Omental fat pad (tissue), 4 donors: ENCODE results near the gene SRCIN1. TPM values are rescaled to one million over a fixed set of nuclear protein-coding genes. Genes with fewer than 3 reads are reported as not detected.

Experiments used
- ATAC-seq: fragments of 150-250 bp; one replicate; pipeline ENCODE4 v1.9.1; 2016; ENCODE audit warnings: mild to moderate bottlenecking, moderate library complexity; ENCODE audit not compliant: low FRiP score
- DNase-seq: peaks from one replicate; pipeline ENCODE4 v3.0.0-alpha.2; 2019; ENCODE audit warnings: low spot score
- total RNA-seq, 4 donors: library from RNA; depleted of rRNA; stranded (reverse); fragments of >200 nt; gene quantifications; one replicate each; pipeline ENCODE4 v1.1.0, GENCODE V29; 2016
- TF ChIP-seq, protein P1 (sequence below), 3 donors: fragments of 450-650 bp; IDR thresholded peaks; one replicate each; pipeline ENCODE4 v1.5.1; 2016 to 2017; ENCODE audit warnings: antibody characterized with exemption in 3 of 3, mild to moderate bottlenecking in 3 of 3, moderate library complexity in 2 of 3

Gene SRCIN1
- total RNA-seq, 4 donors from 2014 or later: 1.2 to 5.6 (median 2.7) TPM

DNA sequence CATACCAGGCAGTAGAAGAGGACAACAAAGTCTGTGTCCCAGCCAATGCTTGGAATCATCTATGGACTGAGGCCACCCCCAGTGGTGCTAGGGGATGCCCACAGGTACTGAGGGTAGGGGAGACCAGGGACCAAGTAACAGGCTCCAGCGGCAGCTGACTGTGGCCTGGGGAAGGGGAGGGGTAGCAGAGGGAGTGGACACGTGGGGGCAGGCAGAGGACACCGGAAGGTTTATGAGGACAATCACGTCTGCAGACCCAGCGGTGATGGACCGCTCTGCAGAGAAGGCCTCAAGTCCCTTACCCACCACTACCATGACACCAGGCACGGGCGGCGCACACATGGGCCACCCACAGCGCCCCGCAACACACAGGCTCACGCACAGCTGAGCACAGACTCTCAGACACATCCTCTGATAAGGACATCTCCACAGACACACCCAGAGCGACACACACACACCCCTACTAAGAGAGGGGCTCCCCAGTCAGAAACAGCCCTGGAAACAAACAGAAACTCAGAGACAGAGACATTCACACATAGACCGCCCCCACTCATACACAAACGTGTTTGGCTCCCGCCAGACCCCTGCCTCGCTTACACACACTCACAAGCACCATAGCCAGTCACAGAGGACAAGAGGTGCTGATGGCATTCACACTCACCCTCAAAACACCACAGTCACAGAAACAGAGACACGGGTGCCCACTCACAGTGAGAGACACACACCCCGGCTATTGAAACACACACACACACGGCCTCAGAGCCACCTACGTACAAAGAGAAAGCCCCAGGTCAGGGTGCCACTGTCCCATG lies 35.8 kb downstream of the SRCIN1 start:
- ATAC-seq (no peak), DNase-seq (no peak)
- TF ChIP-seq, protein P1, sequence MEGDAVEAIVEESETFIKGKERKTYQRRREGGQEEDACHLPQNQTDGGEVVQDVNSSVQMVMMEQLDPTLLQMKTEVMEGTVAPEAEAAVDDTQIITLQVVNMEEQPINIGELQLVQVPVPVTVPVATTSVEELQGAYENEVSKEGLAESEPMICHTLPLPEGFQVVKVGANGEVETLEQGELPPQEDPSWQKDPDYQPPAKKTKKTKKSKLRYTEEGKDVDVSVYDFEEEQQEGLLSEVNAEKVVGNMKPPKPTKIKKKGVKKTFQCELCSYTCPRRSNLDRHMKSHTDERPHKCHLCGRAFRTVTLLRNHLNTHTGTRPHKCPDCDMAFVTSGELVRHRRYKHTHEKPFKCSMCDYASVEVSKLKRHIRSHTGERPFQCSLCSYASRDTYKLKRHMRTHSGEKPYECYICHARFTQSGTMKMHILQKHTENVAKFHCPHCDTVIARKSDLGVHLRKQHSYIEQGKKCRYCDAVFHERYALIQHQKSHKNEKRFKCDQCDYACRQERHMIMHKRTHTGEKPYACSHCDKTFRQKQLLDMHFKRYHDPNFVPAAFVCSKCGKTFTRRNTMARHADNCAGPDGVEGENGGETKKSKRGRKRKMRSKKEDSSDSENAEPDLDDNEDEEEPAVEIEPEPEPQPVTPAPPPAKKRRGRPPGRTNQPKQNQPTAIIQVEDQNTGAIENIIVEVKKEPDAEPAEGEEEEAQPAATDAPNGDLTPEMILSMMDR (IDR thresholded peaks at IDR 0.05): no peak

DNA sequence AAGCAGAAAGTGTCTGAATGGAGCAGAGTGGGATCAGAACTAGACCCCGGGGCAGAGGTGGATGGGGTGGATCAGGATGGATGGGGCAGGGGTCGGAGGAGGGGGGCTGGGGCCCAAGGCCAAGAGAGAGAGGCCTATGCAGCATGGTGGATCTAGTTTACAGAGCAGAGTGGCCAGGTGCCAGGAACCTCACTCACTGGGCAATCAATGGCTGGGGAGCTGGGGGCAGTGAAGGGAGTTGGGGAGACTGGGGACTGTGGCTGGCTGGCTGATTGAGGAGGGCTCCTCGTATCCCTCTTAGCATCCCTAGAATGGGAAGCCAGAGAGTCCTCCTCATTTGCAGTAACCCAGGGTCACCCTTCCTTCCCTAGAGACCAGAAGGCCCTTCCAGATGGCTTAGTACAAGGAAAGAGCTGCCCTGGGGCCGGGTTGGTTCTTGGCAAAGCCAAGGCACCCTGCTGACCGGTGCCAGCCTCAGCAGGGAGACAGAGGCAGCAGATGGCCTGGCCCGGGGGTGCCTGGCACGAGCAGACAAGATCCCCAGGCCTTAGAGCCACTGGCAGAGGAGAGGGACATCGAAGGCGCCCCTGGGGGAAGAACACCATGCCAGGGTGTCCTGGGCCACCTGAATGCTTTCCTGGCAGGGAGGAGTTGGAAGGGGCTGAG lies 36.8 kb downstream of the SRCIN1 start:
- ATAC-seq: no peak
- DNase-seq: no peak
- TF ChIP-seq, protein P1 (IDR thresholded peaks at IDR 0.05): no peak

DNA sequence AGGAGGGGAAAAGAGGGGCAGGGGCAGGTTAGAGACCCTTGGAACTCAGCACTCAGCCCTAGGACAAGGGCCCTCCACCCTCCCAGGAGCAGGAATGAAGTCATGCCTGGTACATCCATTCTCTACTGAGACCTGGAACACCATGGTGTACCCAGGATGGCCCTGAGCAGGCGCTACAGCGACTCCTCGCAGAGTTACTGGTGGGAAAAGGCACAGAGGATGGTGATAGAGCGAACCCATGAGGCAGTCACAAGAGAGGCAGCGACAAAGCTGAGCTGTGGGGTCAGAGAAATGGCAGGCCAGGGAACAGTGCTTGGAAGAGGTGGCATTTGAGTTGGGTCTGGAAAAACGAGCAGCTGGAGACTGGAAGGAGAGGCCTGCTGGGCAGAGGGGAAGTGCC lies 37.5 kb downstream of the SRCIN1 start:
- ATAC-seq: no peak
- no peak for DNase-seq
- TF ChIP-seq, protein P1 (IDR thresholded peaks at IDR 0.05): no peak

DNA sequence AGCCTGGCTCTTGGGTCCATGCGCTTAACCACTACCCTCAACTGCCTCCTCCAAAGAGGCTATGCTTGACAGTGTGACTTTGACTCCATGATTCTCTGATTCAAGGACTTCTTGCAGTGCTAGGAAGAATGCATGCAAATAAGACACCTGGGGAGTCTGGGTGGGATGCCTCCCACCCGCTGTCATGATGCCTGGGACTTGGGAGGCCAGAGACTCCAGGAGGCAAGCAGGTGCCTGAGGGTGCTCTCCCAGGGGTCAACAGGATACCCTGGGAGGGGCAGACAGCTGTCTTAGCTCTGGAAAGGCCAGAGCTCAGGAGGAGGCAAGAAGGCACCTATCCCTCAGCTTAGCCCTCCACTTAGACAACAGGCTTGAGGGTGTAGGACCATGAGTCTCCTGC lies 38.4 kb downstream of the SRCIN1 start:
- DNase-seq: no peak
- ATAC-seq: no peak
- TF ChIP-seq, protein P1 (IDR thresholded peaks at IDR 0.05): no peak

DNA sequence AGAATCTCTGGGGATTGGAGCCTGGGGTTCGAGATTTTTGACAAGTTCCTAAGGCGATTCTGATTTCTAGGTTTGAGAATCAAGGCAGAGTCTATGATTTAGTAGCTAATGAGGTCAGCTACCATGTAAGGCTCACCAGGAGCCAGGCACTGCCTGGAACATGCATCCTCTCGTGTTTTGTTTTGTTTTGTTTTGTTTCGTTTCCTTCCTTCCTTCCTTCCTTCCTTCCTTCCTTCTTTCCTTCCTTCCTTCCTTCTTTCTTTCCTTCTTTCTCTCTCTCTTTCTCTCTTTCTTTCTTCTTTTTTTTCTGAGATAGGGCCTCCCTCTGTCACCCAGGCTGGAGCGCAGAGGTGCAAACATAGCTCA lies 39.1 kb downstream of the SRCIN1 start:
- TF ChIP-seq, protein P1 (IDR thresholded peaks at IDR 0.05): no peak
- DNase-seq (no peak), ATAC-seq (no peak)

DNA sequence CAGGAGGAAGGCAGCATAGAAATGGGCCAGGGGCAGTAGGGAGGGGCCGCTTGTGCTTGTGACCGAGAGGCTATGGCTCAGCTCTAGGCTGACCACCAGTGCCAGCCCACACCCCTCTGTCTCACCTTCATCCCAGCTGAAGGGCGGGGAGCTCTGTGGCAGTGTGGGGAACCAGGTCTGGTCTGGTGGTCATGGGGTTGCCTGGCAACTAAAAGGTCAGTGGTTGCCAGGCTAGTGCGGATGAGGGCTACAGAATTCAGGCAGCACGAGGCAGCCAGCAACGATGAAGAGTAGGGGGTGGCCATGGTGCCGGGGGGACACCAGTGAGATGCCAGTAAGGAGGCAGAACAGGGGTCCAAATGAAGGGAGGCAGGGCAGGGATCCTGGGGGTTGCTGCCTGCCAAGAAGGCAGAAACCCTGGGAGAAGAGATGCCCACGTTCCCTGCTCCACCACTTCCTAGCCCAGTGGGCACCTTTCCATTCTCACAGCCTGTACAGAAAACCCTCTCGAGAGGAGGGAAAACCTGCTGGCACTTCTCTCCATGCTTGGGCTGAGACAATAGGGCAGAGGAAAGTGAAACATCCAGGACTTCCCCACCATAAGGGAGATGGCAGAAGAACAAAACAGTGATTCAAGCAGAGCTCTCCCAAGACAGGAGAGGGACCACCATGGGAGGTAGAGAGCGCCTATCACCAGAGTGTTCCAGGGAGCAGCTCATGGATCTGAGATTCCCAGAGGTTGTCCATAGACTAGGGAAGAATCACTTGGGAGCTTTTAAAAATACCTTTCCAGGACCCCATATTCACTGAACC lies 39.7 kb downstream of the SRCIN1 start:
- DNase-seq: no peak
- no peak for ATAC-seq
- TF ChIP-seq, protein P1 (IDR thresholded peaks at IDR 0.05): no peak
